GM19193 (cell line): Measurements from ENCODE around the gene TMEM245.

Experiments
- POLR2A ChIP-seq: IDR thresholded peaks from 4 replicates; pipeline ENCODE4 v1.6.1; 2011; ENCODE audit not compliant: insufficient read depth, insufficient read length; ENCODE audit errors: extremely low read depth

Gene TMEM245

GRCh38 chr9:109072133-109072692 lies 47.5 kb downstream of the TMEM245 start:
- TF ChIP-seq POLR2A = no peak

- TF ChIP-seq POLR2A = no peak
These were observed 51.0 kb downstream of the TMEM245 start for GRCh38 chr9:109068764-109069163.

GRCh38 chr9:109064963-109065702 lies 54.6 kb downstream of the TMEM245 start:
- no peak for TF ChIP-seq POLR2A

- no peak for TF ChIP-seq POLR2A
These were observed 56.0 kb downstream of the TMEM245 start for GRCh38 chr9:109063760-109064159.

GRCh38 chr9:109062543-109062942 lies 57.2 kb downstream of the TMEM245 start:
- TF ChIP-seq POLR2A = no peak

GRCh38 chr9:109060191-109060590 lies 59.6 kb downstream of the TMEM245 start:
- TF ChIP-seq POLR2A = no peak

- TF ChIP-seq POLR2A = no peak
These were observed 67.3 kb downstream of the TMEM245 start for GRCh38 chr9:109052416-109052815.

GRCh38 chr9:109051733-109052132 lies 68.0 kb downstream of the TMEM245 start:
- no peak for TF ChIP-seq POLR2A

- TF ChIP-seq POLR2A = no peak
These were observed 69.3 kb downstream of the TMEM245 start for GRCh38 chr9:109050444-109050843.

GRCh38 chr9:109048822-109049221 lies 70.9 kb downstream of the TMEM245 start:
- TF ChIP-seq POLR2A = no peak

- TF ChIP-seq POLR2A = no peak
These were observed 72.5 kb downstream of the TMEM245 start for GRCh38 chr9:109047259-109047658.

GRCh38 chr9:109046346-109046745 lies 73.4 kb downstream of the TMEM245 start:
- TF ChIP-seq POLR2A = no peak

- TF ChIP-seq POLR2A = no peak
These were observed 76.2 kb downstream of the TMEM245 start for GRCh38 chr9:109043578-109043977.

- TF ChIP-seq POLR2A = no peak
These were observed 79.2 kb downstream of the TMEM245 start for GRCh38 chr9:109040571-109040970.

GRCh38 chr9:109039539-109039938 lies 80.2 kb downstream of the TMEM245 start:
- no peak for TF ChIP-seq POLR2A

GRCh38 chr9:109037946-109038715 lies 81.6 kb downstream of the TMEM245 start:
- no peak for TF ChIP-seq POLR2A
